Spleen (tissue), 11 donors: Measurements from ENCODE around the gene COL5A1. TPM values are rescaled to one million over a fixed set of nuclear protein-coding genes. Genes with fewer than 3 reads are reported as not detected.

Experiments
- DNase-seq: peaks from one replicate; pipeline ENCODE4 v3.0.0-alpha.2; 2020
- H3K27ac ChIP-seq, 8 donors: fragments of 200-600 bp; sonication (generic) in 7 of 8; 1 replicate in 4 of 8; 2 replicates in 4 of 8; pipeline versions ENCODE4 v1.5.0 to v1.8.0; 2016 to 2021; ENCODE audit warnings: inconsistent platforms in 4 of 8, mild to moderate bottlenecking in 4 of 8, moderate library complexity in 1 of 8
- H3K27me3 ChIP-seq, 7 donors: fragments of 200-600 bp; sonication (generic) in 6 of 7; replicated peaks in 1 of 7; 1 replicate in 4 of 7; 2 replicates in 3 of 7; pipeline versions ENCODE4 v1.5.0 to v1.8.0; 2016 to 2021; ENCODE audit warnings: inconsistent platforms in 3 of 7, mild to moderate bottlenecking in 1 of 7
- H3K36me3 ChIP-seq, 6 donors: fragments of 200-600 bp; sonication (generic) in 5 of 6; 1 replicate in 4 of 6; 2 replicates in 2 of 6; pipeline versions ENCODE4 v1.5.0 to v1.8.0; 2016 to 2021; ENCODE audit warnings: inconsistent platforms in 2 of 6
- H3K4me1 ChIP-seq, 6 donors: fragments of 200-600 bp; sonication (generic) in 5 of 6; 1 replicate in 3 of 6; 2 replicates in 3 of 6; pipeline versions ENCODE4 v1.5.0 to v1.8.0; 2016 to 2021; ENCODE audit warnings: inconsistent platforms in 3 of 6
- H3K4me3 ChIP-seq, 8 donors: fragments of 200-600 bp; sonication (generic) in 7 of 8; 1 replicate in 4 of 8; 2 replicates in 4 of 8; pipeline versions ENCODE4 v1.5.0 to v1.8.0; 2016 to 2021; ENCODE audit warnings: inconsistent platforms in 4 of 8, mild to moderate bottlenecking in 4 of 8, moderate library complexity in 2 of 8
- H3K9me3 ChIP-seq, 8 donors: fragments of 200-600 bp; sonication (generic) in 7 of 8; 1 replicate in 4 of 8; 2 replicates in 4 of 8; pipeline versions ENCODE4 v1.5.0 to v1.8.0; 2016 to 2021; ENCODE audit warnings: inconsistent platforms in 4 of 8
- POLR2A ChIP-seq, 3 donors: fragments of 450-650 bp; IDR thresholded peaks; one replicate each; pipeline ENCODE4 v1.5.1; 2017; ENCODE audit warnings: antibody characterized with exemption in 3 of 3, mild to moderate bottlenecking in 1 of 3
- POLR2AphosphoS5 ChIP-seq, 3 donors: sonication (generic); formaldehyde crosslinking; IDR thresholded peaks; one replicate each; pipeline ENCODE4 v1.5.1; 2017; ENCODE audit warnings: antibody characterized with exemption in 3 of 3
- WGBS, 5 donors: extraction: QIAGEN DNeasy Blood & Tissue Kit in 3 of 5; methylation state at CpG; one replicate each; pipeline versions ENCODE4 v1.1.5 to v1.1.7; 2013 to 2018; 5-methylcytosine and 5-hydroxymethylcytosine counted together
- intact Hi-C: fragments of 100-400 bp; cut with DNase I; formaldehyde crosslinking; loops from one replicate; pipeline ENCODE4 v1.15.0; 2023; ENCODE audit warnings: low total_unique reads
- polyA plus RNA-seq, 3 donors: library from polyadenylated mRNA; stranded (reverse); fragments of 200-250 nt; gene quantifications; one replicate each; pipeline ENCODE4 v1.2.1, GENCODE V29; 2013
- total RNA-seq, 7 donors: library from RNA; depleted of rRNA in 3 of 7; stranded (reverse); fragments of >200 nt in 3 of 7; fragmentation: NEBNext Ultra II Directional in 4 of 7; extraction: Animal tissue kit (Norgen Biotek cat#: 25700) in 4 of 7; gene quantifications; one replicate each; pipeline versions ENCODE4 v1.1.0 to v1.2.1, GENCODE V29; 2016 to 2021
- TF ChIP-seq, protein P1 (sequence below), 11 experiments: fragments of 200-600 bp in 7 of 11; fragments of 450-650 bp in 4 of 11; sonication (generic) in 4 of 11; IDR thresholded peaks in 8 of 11; conservative IDR thresholded peaks in 3 of 11; 1 replicate in 7 of 11; 2 replicates in 4 of 11; pipeline versions ENCODE4 v1.4.0 to v1.8.0; 2016 to 2021; ENCODE audit warnings: antibody characterized with exemption in 11 of 11, inconsistent platforms in 4 of 11, mild to moderate bottlenecking in 1 of 11
- donor health status: healthy with polysubstance abuse.
- donor health status: DM: no; HTN: no; CAD: no; lungs with moderate emphysema.
- donor health status: DM: no; HTN: no; CAD: no.
- donor health status: Bipolar disorder and iron deficiency.
- donor health status: healthy.
- donor health status: DM: no; HTN: no; CAD: no.
- donor health status: DM: yes; HTN: yes; CAD: no.

The COL5A1 gene
- total and polyA plus RNA-seq, 10 donors, result 2.6 to 50.6 (median 23.7) TPM

DNA sequence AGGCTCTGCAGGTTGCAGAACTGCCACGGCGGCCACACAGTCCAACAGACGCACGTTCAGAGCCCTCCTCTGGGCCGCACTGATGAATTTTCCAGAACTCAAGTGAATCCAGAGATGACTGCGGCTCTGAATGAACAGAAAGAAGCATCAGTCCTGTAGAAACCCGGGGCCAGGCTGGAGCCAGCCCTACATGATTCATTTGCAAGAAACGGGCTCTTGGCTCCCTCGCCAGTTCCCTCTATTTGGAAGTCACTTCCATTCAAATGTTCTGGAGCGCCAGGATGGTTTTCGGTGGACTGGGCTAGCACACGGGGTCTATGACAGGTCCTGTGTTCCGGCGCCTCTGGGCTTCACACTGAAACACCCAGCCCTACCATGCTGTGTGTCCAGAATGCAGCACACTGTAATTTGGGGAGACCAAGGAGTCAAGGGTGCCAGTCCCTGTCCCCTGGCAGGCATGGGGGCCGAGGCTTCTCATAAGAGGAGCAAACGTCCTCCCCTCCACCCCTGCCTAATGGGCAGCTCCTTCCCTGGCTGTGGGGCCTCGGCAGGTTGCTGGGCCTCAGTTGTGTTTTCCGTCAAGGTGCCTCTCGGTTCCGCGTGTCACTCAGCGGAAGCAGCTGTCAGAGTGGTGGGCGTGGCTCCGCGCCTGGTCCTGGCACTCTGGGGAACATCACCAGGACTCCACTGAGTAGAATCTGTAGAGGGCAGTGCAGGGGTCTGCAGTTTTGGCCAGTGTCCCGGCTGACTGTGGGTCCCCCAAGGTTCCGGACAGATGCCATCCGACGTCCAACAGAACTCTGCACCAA is 18.1 kb upstream of the COL5A1 start:
- TF ChIP-seq POLR2A (IDR thresholded peaks at IDR 0.05) (no peak), POLR2AphosphoS5 (IDR thresholded peaks at IDR 0.05) (no peak)
- TF ChIP-seq, protein P1, sequence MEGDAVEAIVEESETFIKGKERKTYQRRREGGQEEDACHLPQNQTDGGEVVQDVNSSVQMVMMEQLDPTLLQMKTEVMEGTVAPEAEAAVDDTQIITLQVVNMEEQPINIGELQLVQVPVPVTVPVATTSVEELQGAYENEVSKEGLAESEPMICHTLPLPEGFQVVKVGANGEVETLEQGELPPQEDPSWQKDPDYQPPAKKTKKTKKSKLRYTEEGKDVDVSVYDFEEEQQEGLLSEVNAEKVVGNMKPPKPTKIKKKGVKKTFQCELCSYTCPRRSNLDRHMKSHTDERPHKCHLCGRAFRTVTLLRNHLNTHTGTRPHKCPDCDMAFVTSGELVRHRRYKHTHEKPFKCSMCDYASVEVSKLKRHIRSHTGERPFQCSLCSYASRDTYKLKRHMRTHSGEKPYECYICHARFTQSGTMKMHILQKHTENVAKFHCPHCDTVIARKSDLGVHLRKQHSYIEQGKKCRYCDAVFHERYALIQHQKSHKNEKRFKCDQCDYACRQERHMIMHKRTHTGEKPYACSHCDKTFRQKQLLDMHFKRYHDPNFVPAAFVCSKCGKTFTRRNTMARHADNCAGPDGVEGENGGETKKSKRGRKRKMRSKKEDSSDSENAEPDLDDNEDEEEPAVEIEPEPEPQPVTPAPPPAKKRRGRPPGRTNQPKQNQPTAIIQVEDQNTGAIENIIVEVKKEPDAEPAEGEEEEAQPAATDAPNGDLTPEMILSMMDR (IDR thresholded peaks at IDR 0.05 in 8 of 11, conservative IDR thresholded peaks at IDR 0.05 in 3 of 11), result no peak
- Histone ChIP-seq H3K36me3 (no peaks in the 10 kb centered on the region), H3K9me3 (no peaks in the 10 kb centered on the region), H3K4me1 (peaks cover 0 to 11% (median 0%) of the 10 kb centered on the region in 6 donors), H3K27ac (no peak overlapping the region), H3K27me3 (peaks cover 0 to 24% (median 0%) of the 10 kb centered on the region in 7 donors), H3K4me3 (no peak overlapping the region)
- peak; percentile 42 for DNase-seq
- 80 to 91% (median 88%) methylated on average over 25 to 29 of the region's 29 CpGs for WGBS, 5 donors
- intact Hi-C loops, result no loop called here

DNA sequence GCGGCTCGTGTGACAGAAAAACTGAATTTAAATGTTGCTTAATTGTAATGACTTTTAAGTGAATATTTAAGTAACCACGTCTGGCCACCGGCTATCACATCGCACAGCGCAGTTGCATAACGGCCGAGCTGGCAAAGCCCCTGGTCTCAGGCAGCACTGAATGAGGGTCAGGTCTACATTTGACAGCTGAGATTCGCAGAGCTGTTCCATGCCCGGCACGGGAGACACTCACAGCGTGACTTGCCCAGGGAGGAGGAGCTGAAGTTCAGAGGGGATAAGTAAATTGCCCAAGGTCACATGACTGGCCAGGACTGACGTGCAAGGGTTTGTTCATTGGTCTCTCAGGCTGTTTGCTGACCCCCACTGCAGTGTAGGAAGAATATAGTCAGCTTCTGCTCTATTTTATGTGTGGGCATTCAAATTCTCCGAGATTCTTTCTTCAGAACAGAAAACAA is 17.4 kb upstream of the COL5A1 start:
- Histone ChIP-seq H3K27ac (no peak overlapping the region), H3K36me3 (no peaks in the 10 kb centered on the region), H3K4me3 (no peak overlapping the region), H3K4me1 (peaks cover 0 to 11% (median 0%) of the 10 kb centered on the region in 6 donors), H3K27me3 (peaks cover 0 to 17% (median 0%) of the 10 kb centered on the region in 7 donors), H3K9me3 (no peaks in the 10 kb centered on the region)
- WGBS, 5 donors, result 71 to 92% (median 87%) methylated on average over 14 of the region's 14 CpGs
- intact Hi-C loops, result no loop called here
- TF ChIP-seq, protein P1 (IDR thresholded peaks at IDR 0.05 in 8 of 11, conservative IDR thresholded peaks at IDR 0.05 in 3 of 11), result no peak
- TF ChIP-seq POLR2AphosphoS5 (IDR thresholded peaks at IDR 0.05) (no peak), POLR2A (IDR thresholded peaks at IDR 0.05) (no peak)
- peak; percentile 33 for DNase-seq

DNA sequence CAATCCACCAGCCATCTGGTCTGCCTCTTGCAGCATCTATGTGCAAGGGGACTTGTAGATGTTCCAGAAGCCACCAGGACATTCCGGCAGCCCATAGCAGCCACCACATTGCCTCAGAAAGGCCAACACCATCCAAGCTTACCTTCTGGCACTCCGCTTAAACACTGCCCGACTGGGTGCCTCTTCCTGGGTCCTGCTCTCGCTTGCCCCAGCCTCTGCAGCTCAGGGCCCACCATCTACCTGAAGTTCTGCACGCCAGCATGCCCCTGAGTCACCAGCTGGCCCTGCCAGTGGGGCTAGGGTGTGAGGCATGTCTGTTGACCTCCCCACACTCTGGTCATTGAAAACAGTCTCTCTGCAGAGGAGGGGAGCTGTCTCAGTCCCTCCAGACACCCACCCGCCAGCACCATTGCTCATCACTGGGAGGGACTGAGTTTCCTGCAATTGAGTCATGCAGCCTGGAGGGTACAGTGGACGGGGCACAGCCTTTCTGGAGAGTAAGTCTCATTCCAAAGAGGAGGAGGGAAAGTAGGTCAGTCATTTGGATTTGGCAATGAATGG is 16.9 kb upstream of the COL5A1 start:
- WGBS, 5 donors, result 71 to 94% (median 89%) methylated on average over 7 of the region's 7 CpGs
- Histone ChIP-seq H3K27ac (no peak overlapping the region), H3K9me3 (no peaks in the 10 kb centered on the region), H3K4me3 (no peak overlapping the region), H3K4me1 (peaks cover 0 to 11% (median 0%) of the 10 kb centered on the region in 6 donors), H3K36me3 (no peaks in the 10 kb centered on the region), H3K27me3 (peaks cover 0 to 16% (median 0%) of the 10 kb centered on the region in 7 donors)
- intact Hi-C loops, result no loop called here
- peak; percentile 20 for DNase-seq
- no peak for TF ChIP-seq POLR2A (IDR thresholded peaks at IDR 0.05)
- no peak for TF ChIP-seq POLR2AphosphoS5 (IDR thresholded peaks at IDR 0.05)
- TF ChIP-seq, protein P1 (IDR thresholded peaks at IDR 0.05 in 8 of 11, conservative IDR thresholded peaks at IDR 0.05 in 3 of 11), result no peak
